ENCODE measurements around the gene HUS1B.

The HUS1B gene

DNA sequence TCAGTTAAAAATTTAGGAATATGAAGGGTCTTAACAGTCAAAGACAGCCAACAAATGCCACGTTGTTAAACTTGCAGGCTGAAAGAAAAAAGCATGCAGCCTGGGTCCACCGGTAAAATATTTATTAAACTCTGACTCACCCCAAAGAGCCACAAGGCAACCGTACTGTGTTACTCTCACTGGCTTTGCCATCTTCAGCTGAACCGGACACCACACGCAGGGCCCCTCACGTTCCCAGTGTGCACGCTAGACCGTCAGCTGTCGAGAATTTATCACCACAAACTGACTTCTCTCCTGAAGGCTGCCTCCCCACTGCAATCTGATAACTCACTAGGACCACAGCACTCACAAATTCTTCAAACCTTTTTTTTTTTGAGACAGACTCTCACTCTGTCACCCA is 30.7 kb downstream of the HUS1B start:
- no peak overlapping the region for H3K4me3 ChIP-seq (ENCODE audit: low read depth, low read length)
- no peak for DNase-seq (ENCODE audit: low read depth)
- TF ChIP-seq, protein P1, sequence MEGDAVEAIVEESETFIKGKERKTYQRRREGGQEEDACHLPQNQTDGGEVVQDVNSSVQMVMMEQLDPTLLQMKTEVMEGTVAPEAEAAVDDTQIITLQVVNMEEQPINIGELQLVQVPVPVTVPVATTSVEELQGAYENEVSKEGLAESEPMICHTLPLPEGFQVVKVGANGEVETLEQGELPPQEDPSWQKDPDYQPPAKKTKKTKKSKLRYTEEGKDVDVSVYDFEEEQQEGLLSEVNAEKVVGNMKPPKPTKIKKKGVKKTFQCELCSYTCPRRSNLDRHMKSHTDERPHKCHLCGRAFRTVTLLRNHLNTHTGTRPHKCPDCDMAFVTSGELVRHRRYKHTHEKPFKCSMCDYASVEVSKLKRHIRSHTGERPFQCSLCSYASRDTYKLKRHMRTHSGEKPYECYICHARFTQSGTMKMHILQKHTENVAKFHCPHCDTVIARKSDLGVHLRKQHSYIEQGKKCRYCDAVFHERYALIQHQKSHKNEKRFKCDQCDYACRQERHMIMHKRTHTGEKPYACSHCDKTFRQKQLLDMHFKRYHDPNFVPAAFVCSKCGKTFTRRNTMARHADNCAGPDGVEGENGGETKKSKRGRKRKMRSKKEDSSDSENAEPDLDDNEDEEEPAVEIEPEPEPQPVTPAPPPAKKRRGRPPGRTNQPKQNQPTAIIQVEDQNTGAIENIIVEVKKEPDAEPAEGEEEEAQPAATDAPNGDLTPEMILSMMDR (IDR thresholded peaks at IDR 0.05; ENCODE audit: insufficient read depth, low read depth, low read length, missing control alignments), result no peak

DNA sequence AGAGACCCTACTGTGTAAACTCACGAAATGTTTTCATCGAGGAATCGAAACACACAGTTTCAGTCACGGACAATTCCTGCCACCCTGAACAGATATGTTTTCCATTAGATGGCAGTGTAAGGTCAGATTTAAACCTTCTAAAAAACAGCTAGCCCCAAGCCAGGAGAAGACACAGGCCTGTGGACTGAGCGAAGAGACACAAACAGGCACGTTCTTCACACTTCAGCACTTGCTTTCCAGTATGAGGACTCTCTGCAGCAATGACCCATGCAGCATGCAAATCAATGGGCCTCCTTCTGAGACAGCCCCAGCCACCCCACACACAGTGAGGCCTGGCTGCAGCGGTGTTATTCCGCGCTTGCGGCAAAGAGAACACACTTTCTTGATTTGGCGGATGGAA is 31.9 kb downstream of the HUS1B start:
- TF ChIP-seq, protein P1 (IDR thresholded peaks at IDR 0.05; ENCODE audit: insufficient read depth, low read depth, low read length, missing control alignments), result no peak
- no peak for DNase-seq (ENCODE audit: low read depth)
- no peak overlapping the region for H3K4me3 ChIP-seq (ENCODE audit: low read depth, low read length)

DNA sequence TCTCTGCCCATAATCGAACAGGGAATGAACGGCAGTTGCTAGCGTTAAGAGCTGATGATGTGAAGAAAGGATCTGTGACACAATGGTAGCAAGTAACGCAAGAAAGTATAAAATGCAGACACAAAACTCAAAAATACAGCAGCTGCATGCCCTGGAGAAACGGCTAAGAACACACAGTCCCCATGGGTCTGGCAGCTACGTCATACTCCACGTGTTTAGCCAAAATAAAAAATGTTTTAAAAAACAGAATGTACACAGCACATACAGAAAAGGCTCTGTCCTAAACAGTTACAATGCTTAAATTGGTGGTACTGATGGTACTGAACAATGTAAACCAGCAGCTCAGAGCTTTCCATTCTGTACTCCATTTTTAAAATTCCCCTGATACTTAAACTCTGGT is 34.4 kb downstream of the HUS1B start:
- no peak for DNase-seq (ENCODE audit: low read depth)
- TF ChIP-seq, protein P1 (IDR thresholded peaks at IDR 0.05; ENCODE audit: insufficient read depth, low read depth, low read length, missing control alignments), result no peak
- no peak overlapping the region for H3K4me3 ChIP-seq (ENCODE audit: low read depth, low read length)

DNA sequence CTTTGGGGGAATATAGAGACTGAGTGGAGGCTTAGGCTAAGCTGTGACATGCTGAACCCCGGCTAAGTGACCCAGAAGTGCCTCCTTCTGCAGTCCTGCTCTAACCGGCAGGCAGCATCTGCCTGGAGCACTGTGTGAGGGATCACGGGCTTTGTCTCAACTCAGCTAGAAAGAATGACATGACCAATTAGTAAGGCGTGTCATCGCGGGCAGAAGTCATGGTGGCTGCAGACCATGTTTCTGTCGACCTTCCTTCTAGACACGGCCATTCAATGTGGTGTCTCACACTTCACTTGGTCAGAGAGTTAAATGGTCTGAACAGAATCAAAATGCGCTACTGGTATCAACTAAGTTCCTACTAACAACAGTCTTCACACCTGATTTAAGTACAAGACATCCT is 35.0 kb downstream of the HUS1B start:
- no peak for DNase-seq (ENCODE audit: low read depth)
- TF ChIP-seq, protein P1 (IDR thresholded peaks at IDR 0.05; ENCODE audit: insufficient read depth, low read depth, low read length, missing control alignments), result no peak
- H3K4me3 ChIP-seq (ENCODE audit: low read depth, low read length), result no peak overlapping the region

DNA sequence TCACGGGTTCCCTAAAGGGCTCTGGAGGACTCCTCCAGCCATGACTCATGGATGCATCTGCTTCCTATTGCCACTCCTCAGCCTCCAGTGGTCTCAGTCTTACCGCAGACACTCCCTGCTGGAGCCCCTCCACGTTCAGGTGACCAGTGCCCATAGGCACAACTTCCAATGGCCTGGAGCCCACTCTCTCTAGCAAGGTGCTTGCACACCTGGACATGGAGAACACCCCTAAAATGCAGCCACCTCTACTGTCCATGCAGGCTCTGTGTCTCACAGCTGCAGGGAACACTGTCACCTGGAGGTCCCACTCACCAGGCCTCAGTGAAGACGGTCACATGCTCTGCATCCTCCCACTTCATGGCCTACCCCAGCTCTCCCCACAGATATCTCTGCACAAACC is 36.0 kb downstream of the HUS1B start:
- DNase-seq (ENCODE audit: low read depth), result no peak

DNA sequence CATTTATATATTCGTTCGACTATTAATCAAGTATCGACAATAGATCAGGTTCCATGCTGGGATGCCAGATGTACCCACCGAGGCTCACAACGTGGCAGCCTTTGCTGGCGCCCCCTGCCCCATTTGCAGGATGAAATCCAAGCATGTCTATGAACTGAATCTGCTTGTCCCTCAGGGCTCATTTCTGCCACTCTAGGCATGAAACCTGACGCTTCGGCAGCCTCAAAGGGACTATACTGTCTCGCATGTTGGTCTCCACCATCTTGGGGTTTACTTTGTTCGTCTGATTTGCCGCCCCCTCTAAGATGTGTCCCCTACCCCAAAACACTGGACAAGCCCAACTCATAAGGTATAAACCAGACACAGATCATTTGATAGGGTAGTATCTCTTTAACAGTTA is 36.7 kb downstream of the HUS1B start:
- no peak for DNase-seq (ENCODE audit: low read depth)
- TF ChIP-seq, protein P1 (IDR thresholded peaks at IDR 0.05; ENCODE audit: insufficient read depth, low read depth, low read length, missing control alignments), result no peak
- no peak overlapping the region for H3K4me3 ChIP-seq (ENCODE audit: low read depth, low read length)

More for the DNA sequence above, 36.0 kb downstream of the HUS1B start:
- TF ChIP-seq, protein P1 (IDR thresholded peaks at IDR 0.05; ENCODE audit: insufficient read depth, low read depth, low read length, missing control alignments), result no peak
- H3K4me3 ChIP-seq (ENCODE audit: low read depth, low read length), result no peak overlapping the region

DNA sequence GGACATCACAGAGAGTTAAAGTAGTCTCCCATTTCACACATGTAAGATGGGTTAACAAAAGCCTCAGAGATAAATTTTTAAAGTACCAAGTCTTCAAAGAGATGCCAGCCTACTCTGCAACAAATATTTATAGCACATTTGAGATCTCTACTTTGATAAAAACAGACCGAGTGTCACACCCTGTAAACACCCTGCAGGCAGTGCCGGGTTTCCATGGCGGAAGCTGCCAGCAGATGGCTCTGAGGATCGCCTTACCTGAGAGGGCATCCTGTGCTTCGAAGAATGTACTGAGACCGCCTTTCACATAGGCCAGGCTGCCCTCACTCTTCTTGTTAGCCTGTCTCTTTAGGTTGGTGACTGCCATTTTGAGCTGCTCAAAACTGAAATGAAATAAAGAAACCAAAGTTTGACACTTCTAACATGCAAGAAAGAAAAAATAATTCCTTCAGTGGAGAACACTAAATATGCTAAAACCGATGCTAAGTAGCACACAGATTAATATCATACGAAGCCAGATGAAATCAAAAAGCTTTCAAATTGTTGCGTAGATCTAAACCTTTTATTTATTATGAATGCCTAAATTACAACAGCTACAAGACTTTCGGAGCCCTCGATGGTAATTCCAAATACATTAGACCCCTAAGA is 39.3 kb downstream of the HUS1B start:
- TF ChIP-seq, protein P1 (IDR thresholded peaks at IDR 0.05; ENCODE audit: insufficient read depth, low read depth, low read length, missing control alignments), result no peak
- H3K4me3 ChIP-seq (ENCODE audit: low read depth, low read length), result no peak overlapping the region
- no peak for DNase-seq (ENCODE audit: low read depth)
